ENCODE results near the gene NVL. TPM values are rescaled to one million over a fixed set of nuclear protein-coding genes. Genes with fewer than 3 reads are reported as not detected.
A peak's percentile ranks its signal among the peaks of the same experiment; 100 is the strongest.

The NVL gene
- total RNA-seq, 1 experiment from 2014 or later, result 45.0 TPM

DNA sequence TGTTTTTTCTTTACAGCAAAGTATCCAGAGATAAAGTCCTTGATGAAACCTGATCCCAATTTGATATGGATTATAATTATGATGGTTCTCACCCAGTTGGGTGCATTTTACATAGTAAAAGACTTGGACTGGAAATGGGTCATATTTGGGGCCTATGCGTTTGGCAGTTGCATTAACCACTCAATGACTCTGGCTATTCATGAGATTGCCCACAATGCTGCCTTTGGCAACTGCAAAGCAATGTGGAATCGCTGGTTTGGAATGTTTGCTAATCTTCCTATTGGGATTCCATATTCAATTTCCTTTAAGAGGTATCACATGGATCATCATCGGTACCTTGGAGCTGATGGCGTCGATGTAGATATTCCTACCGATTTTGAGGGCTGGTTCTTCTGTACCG, 140.4 kb downstream of the NVL start:
- DNase-seq, result no peak
- no peak for TF ChIP-seq CTCF (IDR thresholded peaks at IDR 0.05; ENCODE audit: insufficient read depth in 1 of 2, low read depth in 1 of 2, low read length in 1 of 2, severe bottlenecking in 1 of 2, unreplicated experiment in 1 of 2)
- POLR2A ChIA-PET, result no interaction called here
- intact Hi-C loops (cut with micrococcal nuclease; ENCODE audit: unreplicated experiment), result no loop called here
- Histone ChIP-seq H3K9me3 (no peaks in the 10 kb centered on the region), H3K27me3 (replicated peaks; ENCODE audit: control insufficient read depth, insufficient read depth, low read length) (no peaks in the 10 kb centered on the region), H3K36me3 (ENCODE audit: control insufficient read depth, insufficient read depth, low read length) (no peaks in the 10 kb centered on the region), H3K4me3 (ENCODE audit: low read depth, low read length) (no peak overlapping the region), H3K4me1 (peaks cover under 1% of the 10 kb centered on the region)
- H3K27me3 Mint-ChIP-seq (ENCODE audit: insufficient read depth, unreplicated experiment), result no peaks in the 10 kb centered on the region
- CTCF ChIA-PET, result no interaction called here
- no peak overlapping the region for H3K27ac Mint-ChIP-seq (ENCODE audit: unreplicated experiment)
- no peaks in the 10 kb centered on the region for H3K9me3 Mint-ChIP-seq (ENCODE audit: unreplicated experiment)
- H3K36me3 Mint-ChIP-seq (ENCODE audit: insufficient read depth, unreplicated experiment), result peaks cover 31% of the 10 kb centered on the region
- no peak overlapping the region for H3K4me3 Mint-ChIP-seq (ENCODE audit: unreplicated experiment)
- no TSS peak for BruUV-seq (replicated peaks)
- H3K4me1 Mint-ChIP-seq (ENCODE audit: low read depth, unreplicated experiment), result peaks cover 6% of the 10 kb centered on the region

GRCh38 chr1:224188286-224188685, 141.7 kb downstream of the NVL start:
- no peaks in the 10 kb centered on the region for H3K27me3 Mint-ChIP-seq (ENCODE audit: insufficient read depth, unreplicated experiment)
- peaks cover 6% of the 10 kb centered on the region for H3K4me1 ChIP-seq
- no TSS peak for BruUV-seq (replicated peaks)
- DNase-seq, result no peak
- ChIA-PET CTCF (no interaction called here), POLR2A (no interaction called here)
- peaks cover 6% of the 10 kb centered on the region for H3K4me1 Mint-ChIP-seq (ENCODE audit: low read depth, unreplicated experiment)
- H3K27me3 ChIP-seq (replicated peaks; ENCODE audit: control insufficient read depth, insufficient read depth, low read length), result no peaks in the 10 kb centered on the region
- intact Hi-C loops (cut with micrococcal nuclease; ENCODE audit: unreplicated experiment), result no loop called here
- no peak overlapping the region for H3K4me3 ChIP-seq (ENCODE audit: low read depth, low read length)
- no peak for TF ChIP-seq CTCF (IDR thresholded peaks at IDR 0.05; ENCODE audit: insufficient read depth in 1 of 2, low read depth in 1 of 2, low read length in 1 of 2, severe bottlenecking in 1 of 2, unreplicated experiment in 1 of 2)
- no peak overlapping the region for H3K27ac Mint-ChIP-seq (ENCODE audit: unreplicated experiment)
- H3K36me3 Mint-ChIP-seq (ENCODE audit: insufficient read depth, unreplicated experiment), result peaks cover 27% of the 10 kb centered on the region
- H3K4me3 Mint-ChIP-seq (ENCODE audit: unreplicated experiment), result no peak overlapping the region
- H3K9me3 Mint-ChIP-seq (ENCODE audit: unreplicated experiment), result no peaks in the 10 kb centered on the region
- H3K36me3 ChIP-seq (ENCODE audit: control insufficient read depth, insufficient read depth, low read length), result no peaks in the 10 kb centered on the region
- no peaks in the 10 kb centered on the region for H3K9me3 ChIP-seq

DNA sequence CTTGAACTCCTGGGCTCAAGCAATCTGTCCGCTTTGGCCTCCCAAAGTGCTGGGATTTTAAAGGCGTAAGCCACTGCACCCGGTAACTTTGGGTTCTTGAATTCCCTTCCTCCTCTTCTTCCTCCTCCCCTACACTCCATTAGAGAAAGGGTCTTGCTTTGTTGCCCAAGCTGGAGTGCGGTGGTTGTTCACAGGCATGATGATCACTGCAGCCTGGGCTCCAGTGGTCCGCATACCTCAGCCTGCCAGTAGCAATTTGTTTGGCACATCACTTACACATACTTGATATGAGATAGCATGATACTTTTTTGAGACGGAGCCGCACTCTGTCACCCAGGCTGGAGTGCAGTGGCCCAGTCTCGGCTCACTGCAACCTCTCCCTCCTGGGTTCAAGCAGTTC, 144.8 kb downstream of the NVL start:
- Mint-ChIP-seq H3K4me1 (ENCODE audit: low read depth, unreplicated experiment) (peaks cover 13% of the 10 kb centered on the region), H3K27ac (ENCODE audit: unreplicated experiment) (peak overlapping the region; percentile 12), H3K36me3 (ENCODE audit: insufficient read depth, unreplicated experiment) (peaks cover 14% of the 10 kb centered on the region), H3K27me3 (ENCODE audit: insufficient read depth, unreplicated experiment) (no peaks in the 10 kb centered on the region), H3K9me3 (ENCODE audit: unreplicated experiment) (no peaks in the 10 kb centered on the region), H3K4me3 (ENCODE audit: unreplicated experiment) (peak overlapping the region; percentile 83)
- no peaks in the 10 kb centered on the region for H3K9me3 ChIP-seq
- TF ChIP-seq CTCF (IDR thresholded peaks at IDR 0.05; ENCODE audit: insufficient read depth in 1 of 2, low read depth in 1 of 2, low read length in 1 of 2, severe bottlenecking in 1 of 2, unreplicated experiment in 1 of 2), result no peak
- H3K27me3 ChIP-seq (replicated peaks; ENCODE audit: control insufficient read depth, insufficient read depth, low read length), result no peaks in the 10 kb centered on the region
- DNase-seq, result no peak
- no peaks in the 10 kb centered on the region for H3K36me3 ChIP-seq (ENCODE audit: control insufficient read depth, insufficient read depth, low read length)
- intact Hi-C loops (cut with micrococcal nuclease; ENCODE audit: unreplicated experiment), result no loop called here
- ChIA-PET POLR2A (no interaction called here), CTCF (no interaction called here)
- BruUV-seq (replicated peaks), result no TSS peak
- peaks cover 6% of the 10 kb centered on the region for H3K4me1 ChIP-seq
- H3K4me3 ChIP-seq (ENCODE audit: low read depth, low read length), result no peak overlapping the region

All from Caco-2 (cell line).